HG03045 (cell line): ENCODE measurements around the gene ZNF587B.
"Not testable (repeated sequence)": the region's sequence is repeated elsewhere in the genome, so short reads cannot be mapped to it uniquely, and the experiment has no call there.

Experiments
- ATAC-seq: cut with Tn5 transposase; IDR thresholded peaks from one replicate; pipeline ENCODE4 v1.9.1; 2021; ENCODE audit warnings: mild to moderate bottlenecking, moderate library complexity; ENCODE audit not compliant: unreplicated experiment

ZNF587B gene

DNA sequence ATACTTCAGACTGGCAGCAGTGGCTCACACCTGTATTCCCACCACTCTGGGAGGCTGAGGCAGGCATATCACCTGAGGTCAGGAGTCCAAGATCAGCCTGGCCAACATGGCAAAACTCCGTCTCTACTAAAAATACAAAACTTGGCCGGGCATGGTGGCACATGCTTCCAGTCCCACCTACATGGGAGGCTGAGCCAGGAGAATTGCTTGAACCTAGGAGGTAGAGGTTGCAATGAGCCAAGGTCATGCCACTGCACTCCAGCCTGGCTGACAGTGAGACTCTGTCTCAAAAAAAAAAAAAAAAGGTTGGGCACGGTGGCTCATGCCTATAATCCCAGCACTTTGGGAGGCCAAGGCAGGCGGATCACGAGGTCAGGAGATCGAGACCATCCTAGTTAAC lies 39.6 kb downstream of the ZNF587B start:
- not testable (repeated sequence) for ATAC-seq

- no peak for ATAC-seq
These were observed 40.1 kb downstream of the ZNF587B start for GRCh38 chr19:57870225-57870624.

GRCh38 chr19:57872450-57872849 lies 42.4 kb downstream of the ZNF587B start:
- ATAC-seq: no peak

DNA sequence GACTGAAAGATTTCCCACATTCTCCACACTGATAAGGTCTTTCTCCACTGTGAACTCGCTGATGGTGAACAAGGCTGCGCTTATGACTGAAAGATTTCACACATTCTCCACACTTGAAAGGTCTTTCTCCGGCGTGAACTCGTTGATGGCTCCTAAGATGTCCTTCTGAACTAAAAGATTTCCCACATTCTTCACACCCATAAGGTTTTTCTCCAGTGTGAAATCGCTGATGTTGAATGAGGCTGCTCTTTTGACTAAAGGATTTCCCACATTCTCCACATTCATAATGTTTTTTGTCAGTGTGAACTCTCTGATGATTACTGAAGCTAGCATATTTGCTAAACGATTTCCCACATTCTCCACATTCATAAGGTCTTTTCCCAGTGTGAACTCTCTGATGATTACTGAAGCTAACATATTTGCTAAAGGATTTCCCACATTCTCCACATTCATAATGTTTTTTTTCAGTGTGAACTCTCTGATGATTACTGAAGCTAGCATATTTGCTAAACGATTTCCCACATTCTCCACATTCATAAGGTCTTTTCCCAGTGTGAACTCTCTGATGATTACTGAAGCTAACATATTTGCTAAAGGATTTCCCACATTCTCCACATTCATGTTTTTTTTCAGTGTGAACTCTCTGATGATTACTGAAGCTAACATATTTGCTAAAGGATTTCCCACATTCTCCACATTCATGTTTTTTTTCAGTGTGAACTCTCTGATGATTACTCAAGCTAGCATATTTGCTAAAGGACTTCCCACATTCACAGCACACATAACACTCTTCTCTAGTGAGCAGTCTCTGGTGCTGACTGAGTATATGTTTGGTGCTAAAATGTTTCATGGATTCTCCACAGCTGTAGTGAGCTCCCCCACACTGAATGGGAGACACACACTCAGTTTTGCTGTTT lies 44.0 kb downstream of the ZNF587B start:
- ATAC-seq: not testable (repeated sequence)

GRCh38 chr19:57886046-57886445 lies 55.9 kb downstream of the ZNF587B start:
- no peak for ATAC-seq

- ATAC-seq: no peak
These were observed 57.3 kb downstream of the ZNF587B start for GRCh38 chr19:57887195-57887941.

GRCh38 chr19:57888107-57888559 lies 58.0 kb downstream of the ZNF587B start:
- no peak for ATAC-seq

GRCh38 chr19:57888560-57889231 lies 58.6 kb downstream of the ZNF587B start, which contains the start of gene ZNF814:
Gene ZNF814 (minus strand): TSS chr19:57889037. CDS start chr19:57888802, 235 bp downstream.
- peak; percentile 71 for ATAC-seq

- not testable (repeated sequence) for ATAC-seq
These were observed 60.6 kb downstream of the ZNF587B start for GRCh38 chr19:57890706-57891105.
